ENCODE measurements around the gene C12orf57. TPM values are rescaled to one million over a fixed set of nuclear protein-coding genes. Genes with fewer than 3 reads are reported as not detected.

Gene C12orf57
- polyA plus RNA-seq, 2 donors = 108 to 253 TPM

- 75 to 78% methylated on average over 20 of the region's 20 CpGs for WGBS, 2 donors
- peak overlapping the region; percentile 32 to 48 for H3K4me3 ChIP-seq (ENCODE audit: low read depth in 1 of 2, low read length in 2 of 2)
Observed at GRCh38 chr12:6951551-6952120, 7.8 kb downstream of the C12orf57 start.

GRCh38 chr12:6952121-6952862, 8.5 kb downstream of the C12orf57 start:
- peaks cover 0 to 5% of the 10 kb centered on the region in 2 donors for H3K4me1 ChIP-seq (ENCODE audit: control insufficient read depth in 2 of 2, insufficient read depth in 2 of 2, low read length in 1 of 2)
- WGBS, 2 donors = 66 to 75% methylated on average over 21 to 22 of the region's 22 CpGs

More at GRCh38 chr12:6951551-6952120, 7.8 kb downstream of the C12orf57 start:
- Histone ChIP-seq H3K9me3 (ENCODE audit: control insufficient read depth in 2 of 2, insufficient read depth in 1 of 2, low read depth in 1 of 2, low read length in 1 of 2) (no peaks in the 10 kb centered on the region), H3K27ac (ENCODE audit: low read depth in 2 of 2, low read length in 1 of 2) (peak overlapping the region; percentile 43 to 57), H3K36me3 (ENCODE audit: control insufficient read depth in 2 of 2, insufficient read depth in 2 of 2, low read length in 1 of 2) (peaks cover 0 to 11% of the 10 kb centered on the region in 2 donors), H3K4me1 (ENCODE audit: control insufficient read depth in 2 of 2, insufficient read depth in 2 of 2, low read length in 1 of 2) (peaks cover 0 to 8% of the 10 kb centered on the region in 2 donors), H3K27me3 (ENCODE audit: control insufficient read depth in 1 of 2, insufficient read depth in 2 of 2, low read length in 2 of 2) (no peaks in the 10 kb centered on the region)

GRCh38 chr12:6952863-6953441, 9.1 kb downstream of the C12orf57 start:
- no peaks in the 10 kb centered on the region for H3K27me3 ChIP-seq (ENCODE audit: control insufficient read depth in 1 of 2, insufficient read depth in 2 of 2, low read length in 2 of 2)
- H3K27ac ChIP-seq (ENCODE audit: low read depth in 2 of 2, low read length in 1 of 2) = peak overlapping the region; percentile 16 to 59
- peak overlapping the region; percentile 7 to 48 for H3K4me3 ChIP-seq (ENCODE audit: low read depth in 1 of 2, low read length in 2 of 2)
- H3K9me3 ChIP-seq (ENCODE audit: control insufficient read depth in 2 of 2, insufficient read depth in 1 of 2, low read depth in 1 of 2, low read length in 1 of 2) = no peaks in the 10 kb centered on the region
- peaks cover 0 to 13% of the 10 kb centered on the region in 2 donors for H3K36me3 ChIP-seq (ENCODE audit: control insufficient read depth in 2 of 2, insufficient read depth in 2 of 2, low read length in 1 of 2)
- peaks cover 0 to 7% of the 10 kb centered on the region in 2 donors for H3K4me1 ChIP-seq (ENCODE audit: control insufficient read depth in 2 of 2, insufficient read depth in 2 of 2, low read length in 1 of 2)
- 73 to 79% methylated on average over 15 of the region's 15 CpGs for WGBS, 2 donors

More at GRCh38 chr12:6952121-6952862, 8.5 kb downstream of the C12orf57 start:
- H3K36me3 ChIP-seq (ENCODE audit: control insufficient read depth in 2 of 2, insufficient read depth in 2 of 2, low read length in 1 of 2) = peaks cover 0 to 13% of the 10 kb centered on the region in 2 donors
- H3K27me3 ChIP-seq (ENCODE audit: control insufficient read depth in 1 of 2, insufficient read depth in 2 of 2, low read length in 2 of 2) = no peaks in the 10 kb centered on the region
- no peaks in the 10 kb centered on the region for H3K9me3 ChIP-seq (ENCODE audit: control insufficient read depth in 2 of 2, insufficient read depth in 1 of 2, low read depth in 1 of 2, low read length in 1 of 2)
- H3K4me3 ChIP-seq (ENCODE audit: low read depth in 1 of 2, low read length in 2 of 2) = peak overlapping the region; percentile 32 to 48
- H3K27ac ChIP-seq (ENCODE audit: low read depth in 2 of 2, low read length in 1 of 2) = peak overlapping the region; percentile 16 to 57

GRCh38 chr12:6953442-6954315, 9.9 kb downstream of the C12orf57 start:
- H3K36me3 ChIP-seq (ENCODE audit: control insufficient read depth in 2 of 2, insufficient read depth in 2 of 2, low read length in 1 of 2) = peaks cover 0 to 13% of the 10 kb centered on the region in 2 donors

GRCh38 chr12:6954316-6955107, 10.7 kb downstream of the C12orf57 start:
- Histone ChIP-seq H3K4me3 (ENCODE audit: low read depth in 1 of 2, low read length in 2 of 2) (no peak overlapping the region), H3K27me3 (ENCODE audit: control insufficient read depth in 1 of 2, insufficient read depth in 2 of 2, low read length in 2 of 2) (no peaks in the 10 kb centered on the region), H3K4me1 (ENCODE audit: control insufficient read depth in 2 of 2, insufficient read depth in 2 of 2, low read length in 1 of 2) (peaks cover 0 to 11% of the 10 kb centered on the region in 2 donors), H3K36me3 (ENCODE audit: control insufficient read depth in 2 of 2, insufficient read depth in 2 of 2, low read length in 1 of 2) (peaks cover 0 to 13% of the 10 kb centered on the region in 2 donors), H3K9me3 (ENCODE audit: control insufficient read depth in 2 of 2, insufficient read depth in 1 of 2, low read depth in 1 of 2, low read length in 1 of 2) (no peaks in the 10 kb centered on the region), H3K27ac (ENCODE audit: low read depth in 2 of 2, low read length in 1 of 2) (no peak overlapping the region)
- 82 to 84% methylated on average over 21 of the region's 21 CpGs for WGBS, 2 donors

More at GRCh38 chr12:6953442-6954315, 9.9 kb downstream of the C12orf57 start:
- peaks cover 0 to 11% of the 10 kb centered on the region in 2 donors for H3K4me1 ChIP-seq (ENCODE audit: control insufficient read depth in 2 of 2, insufficient read depth in 2 of 2, low read length in 1 of 2)
- H3K4me3 ChIP-seq (ENCODE audit: low read depth in 1 of 2, low read length in 2 of 2) = peak overlapping the region in 1 of 2 donors; percentile 4
- H3K27me3 ChIP-seq (ENCODE audit: control insufficient read depth in 1 of 2, insufficient read depth in 2 of 2, low read length in 2 of 2) = no peaks in the 10 kb centered on the region
- no peaks in the 10 kb centered on the region for H3K9me3 ChIP-seq (ENCODE audit: control insufficient read depth in 2 of 2, insufficient read depth in 1 of 2, low read depth in 1 of 2, low read length in 1 of 2)
- H3K27ac ChIP-seq (ENCODE audit: low read depth in 2 of 2, low read length in 1 of 2) = peak overlapping the region; percentile 37 to 59
- WGBS, 2 donors = 57 to 65% methylated on average over 23 to 24 of the region's 24 CpGs

GRCh38 chr12:6955108-6956020, 11.5 kb downstream of the C12orf57 start:
- Histone ChIP-seq H3K27me3 (ENCODE audit: control insufficient read depth in 1 of 2, insufficient read depth in 2 of 2, low read length in 2 of 2) (no peaks in the 10 kb centered on the region), H3K36me3 (ENCODE audit: control insufficient read depth in 2 of 2, insufficient read depth in 2 of 2, low read length in 1 of 2) (peaks cover 0 to 14% of the 10 kb centered on the region in 2 donors), H3K9me3 (ENCODE audit: control insufficient read depth in 2 of 2, insufficient read depth in 1 of 2, low read depth in 1 of 2, low read length in 1 of 2) (no peaks in the 10 kb centered on the region), H3K4me3 (ENCODE audit: low read depth in 1 of 2, low read length in 2 of 2) (no peak overlapping the region), H3K27ac (ENCODE audit: low read depth in 2 of 2, low read length in 1 of 2) (no peak overlapping the region), H3K4me1 (ENCODE audit: control insufficient read depth in 2 of 2, insufficient read depth in 2 of 2, low read length in 1 of 2) (peaks cover 0 to 14% of the 10 kb centered on the region in 2 donors)
- WGBS, 2 donors = 85 to 88% methylated on average over 22 of the region's 22 CpGs

- WGBS, 2 donors = 81 to 84% methylated on average over 28 of the region's 28 CpGs
- no peak overlapping the region for H3K27ac ChIP-seq (ENCODE audit: low read depth in 2 of 2, low read length in 1 of 2)
- peaks cover 0 to 14% of the 10 kb centered on the region in 2 donors for H3K36me3 ChIP-seq (ENCODE audit: control insufficient read depth in 2 of 2, insufficient read depth in 2 of 2, low read length in 1 of 2)
- H3K9me3 ChIP-seq (ENCODE audit: control insufficient read depth in 2 of 2, insufficient read depth in 1 of 2, low read depth in 1 of 2, low read length in 1 of 2) = no peaks in the 10 kb centered on the region
- no peaks in the 10 kb centered on the region for H3K27me3 ChIP-seq (ENCODE audit: control insufficient read depth in 1 of 2, insufficient read depth in 2 of 2, low read length in 2 of 2)
- H3K4me1 ChIP-seq (ENCODE audit: control insufficient read depth in 2 of 2, insufficient read depth in 2 of 2, low read length in 1 of 2) = peaks cover 0 to 19% of the 10 kb centered on the region in 2 donors
- no peak overlapping the region for H3K4me3 ChIP-seq (ENCODE audit: low read depth in 1 of 2, low read length in 2 of 2)
Observed at GRCh38 chr12:6956021-6956727, 12.4 kb downstream of the C12orf57 start.

Measured in esophagus (tissue), 2 donors.